ENCODE results near the gene ZNF561. TPM values are rescaled to one million over a fixed set of nuclear protein-coding genes. Genes with fewer than 3 reads are reported as not detected.
"Not testable (repeated sequence)": the region's sequence is repeated elsewhere in the genome, so short reads cannot be mapped to it uniquely, and the experiment has no call there.

Gene ZNF561
- 10 to 100 TPM; 20.0 to 52.0 (median 26.3) TPM for total RNA-seq

DNA sequence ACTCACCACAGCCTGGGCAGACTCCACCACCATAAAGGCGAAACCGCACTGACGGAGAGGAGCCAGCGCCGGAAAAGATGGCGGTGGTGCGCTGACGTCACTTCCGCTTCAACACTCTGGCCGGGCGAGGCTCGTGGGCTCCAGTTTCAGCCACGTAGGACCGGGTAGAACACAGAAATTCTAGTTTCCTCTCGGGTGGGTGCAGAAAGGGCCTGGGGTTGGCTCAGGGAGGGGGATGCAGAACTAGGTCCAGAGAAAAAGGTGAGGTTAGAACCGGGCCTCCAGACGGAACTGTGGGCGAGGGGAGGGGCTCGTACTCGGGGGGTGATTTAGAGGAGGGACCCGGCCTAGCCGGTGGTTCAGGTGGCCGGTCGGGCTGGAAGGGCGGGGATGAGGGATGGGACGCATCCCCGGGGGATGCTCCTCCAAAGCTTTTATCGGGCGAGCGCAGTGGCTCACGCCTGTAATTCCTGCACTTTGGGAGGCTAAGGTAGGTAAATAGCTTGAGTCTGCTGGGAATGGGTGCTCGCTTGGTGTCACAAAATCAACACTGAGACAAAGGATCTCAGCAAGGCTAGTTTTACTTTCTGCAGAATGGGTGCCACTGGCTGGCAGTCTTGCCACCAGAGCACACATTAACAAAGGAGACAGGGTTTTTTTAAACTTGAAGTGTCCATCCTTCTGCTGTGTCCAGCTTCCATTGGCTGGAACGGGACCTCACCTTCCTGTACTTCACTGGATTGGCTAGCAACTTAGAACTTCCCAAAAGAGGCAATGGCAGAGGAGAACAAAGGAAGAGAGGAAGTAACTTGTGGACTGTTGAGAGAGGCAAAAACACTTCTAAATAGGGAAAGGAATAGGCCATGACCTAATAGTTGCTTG, at the start of gene ZNF561:
ZNF561 (minus strand) TSS at position 77 of the 882 bp plus-strand sequence. CDS start 1,776 bp downstream, outside the sequence.
- Histone ChIP-seq H3K4me3 (peak within 1 kb of the TSS; percentile 57 to 94 (median 68)), H3K36me3 (peaks cover 0 to 30% (median 0%) of the 10 kb centered on the region in 3 donors), H3K27ac (peak within 1 kb of the TSS; percentile 85 to 90 (median 87)), H3K9me3 (no peaks in the 10 kb centered on the region), H3K27me3 (no peaks in the 10 kb centered on the region), H3K4me1 (peaks cover 0 to 14% (median 2%) of the 10 kb centered on the region in 4 donors)
- DNase-seq: peak; percentile 80 to 95 (median 92)
- TF ChIP-seq, protein P1, sequence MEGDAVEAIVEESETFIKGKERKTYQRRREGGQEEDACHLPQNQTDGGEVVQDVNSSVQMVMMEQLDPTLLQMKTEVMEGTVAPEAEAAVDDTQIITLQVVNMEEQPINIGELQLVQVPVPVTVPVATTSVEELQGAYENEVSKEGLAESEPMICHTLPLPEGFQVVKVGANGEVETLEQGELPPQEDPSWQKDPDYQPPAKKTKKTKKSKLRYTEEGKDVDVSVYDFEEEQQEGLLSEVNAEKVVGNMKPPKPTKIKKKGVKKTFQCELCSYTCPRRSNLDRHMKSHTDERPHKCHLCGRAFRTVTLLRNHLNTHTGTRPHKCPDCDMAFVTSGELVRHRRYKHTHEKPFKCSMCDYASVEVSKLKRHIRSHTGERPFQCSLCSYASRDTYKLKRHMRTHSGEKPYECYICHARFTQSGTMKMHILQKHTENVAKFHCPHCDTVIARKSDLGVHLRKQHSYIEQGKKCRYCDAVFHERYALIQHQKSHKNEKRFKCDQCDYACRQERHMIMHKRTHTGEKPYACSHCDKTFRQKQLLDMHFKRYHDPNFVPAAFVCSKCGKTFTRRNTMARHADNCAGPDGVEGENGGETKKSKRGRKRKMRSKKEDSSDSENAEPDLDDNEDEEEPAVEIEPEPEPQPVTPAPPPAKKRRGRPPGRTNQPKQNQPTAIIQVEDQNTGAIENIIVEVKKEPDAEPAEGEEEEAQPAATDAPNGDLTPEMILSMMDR (IDR thresholded peaks at IDR 0.05): peak in 1 of 6 experiments; percentile 14
- TF ChIP-seq POLR2A (IDR thresholded peaks at IDR 0.05): peak; percentile 18 to 19

DNA sequence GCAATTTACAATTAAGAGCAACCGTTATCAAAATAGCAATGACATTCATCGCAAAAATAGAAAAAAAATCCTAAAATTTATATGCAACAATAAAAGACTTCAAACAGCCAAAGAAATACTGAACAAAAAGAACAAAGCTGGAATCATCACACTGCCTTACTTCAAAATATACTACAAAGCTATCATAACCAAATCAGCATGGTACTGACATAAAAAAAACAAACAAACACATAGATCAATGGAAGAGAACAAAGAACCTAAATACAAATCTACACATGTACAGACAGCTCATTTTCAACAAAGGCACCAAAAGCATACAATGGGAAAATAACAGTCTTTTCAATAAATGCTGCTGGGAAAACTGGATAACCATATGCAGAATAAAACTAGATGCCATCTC, 47.5 kb upstream of the ZNF561 start:
- Histone ChIP-seq H3K9me3 (peaks cover 0 to 29% (median 0%) of the 10 kb centered on the region in 4 donors), H3K36me3 (peaks cover 0 to 47% (median 0%) of the 10 kb centered on the region in 3 donors), H3K4me3 (no peak overlapping the region), H3K27me3 (no peaks in the 10 kb centered on the region), H3K4me1 (no peaks in the 10 kb centered on the region), H3K27ac (no peak overlapping the region)
- TF ChIP-seq, protein P1 (IDR thresholded peaks at IDR 0.05): no peak
- no peak for TF ChIP-seq POLR2A (IDR thresholded peaks at IDR 0.05)
- no peak for DNase-seq

DNA sequence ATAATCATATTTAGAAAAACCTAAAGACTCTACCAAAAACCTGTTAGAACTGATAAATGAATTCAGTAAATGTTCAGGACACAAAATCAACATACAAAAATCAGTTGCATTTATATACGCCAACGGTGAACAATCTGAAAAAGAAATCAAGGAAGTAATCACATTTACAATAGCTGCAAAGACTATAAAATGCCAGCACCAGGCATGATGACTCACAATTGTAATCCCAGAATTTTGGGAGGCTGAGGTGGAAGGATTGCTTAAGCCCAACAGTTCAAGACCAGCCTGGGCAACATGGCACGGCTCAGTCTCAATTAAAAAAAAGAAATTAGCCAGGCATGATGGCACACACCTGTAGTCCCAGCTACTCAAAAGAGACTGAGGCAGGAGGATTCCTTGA, 46.9 kb upstream of the ZNF561 start:
- H3K36me3 ChIP-seq: peaks cover 0 to 41% (median 0%) of the 10 kb centered on the region in 3 donors
- H3K27me3 ChIP-seq: no peaks in the 10 kb centered on the region
- no peaks in the 10 kb centered on the region for H3K4me1 ChIP-seq
- DNase-seq: no peak
- no peak overlapping the region for H3K4me3 ChIP-seq
- H3K27ac ChIP-seq: no peak overlapping the region
- H3K9me3 ChIP-seq: peaks cover 0 to 23% (median 0%) of the 10 kb centered on the region in 4 donors
- TF ChIP-seq, protein P1 (IDR thresholded peaks at IDR 0.05): no peak
- TF ChIP-seq POLR2A (IDR thresholded peaks at IDR 0.05): no peak

DNA sequence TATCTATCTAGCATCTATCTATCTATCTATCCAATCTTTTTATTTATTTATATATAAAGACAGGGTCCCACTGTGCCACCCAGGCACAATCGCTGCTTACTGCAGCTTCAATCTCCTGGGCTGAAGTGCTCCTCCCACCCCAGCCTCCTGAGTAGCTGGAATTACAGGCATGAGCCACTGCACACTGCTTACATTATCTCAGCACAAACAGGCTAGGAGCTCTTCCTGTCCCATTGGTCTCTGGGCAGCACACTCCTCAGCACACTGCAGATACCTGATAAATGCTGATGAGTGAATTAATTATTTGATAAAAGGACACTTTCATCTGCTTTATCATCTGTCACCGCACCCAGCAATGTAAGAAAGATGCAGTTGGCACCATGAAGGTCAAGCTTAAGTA, 37.7 kb upstream of the ZNF561 start:
- H3K27me3 ChIP-seq: no peaks in the 10 kb centered on the region
- no peaks in the 10 kb centered on the region for H3K4me1 ChIP-seq
- H3K4me3 ChIP-seq: no peak overlapping the region
- H3K27ac ChIP-seq: no peak overlapping the region
- no peak for TF ChIP-seq POLR2A (IDR thresholded peaks at IDR 0.05)
- TF ChIP-seq, protein P1 (IDR thresholded peaks at IDR 0.05): no peak
- H3K36me3 ChIP-seq: peaks cover 0 to 65% (median 0%) of the 10 kb centered on the region in 3 donors
- DNase-seq: no peak
- H3K9me3 ChIP-seq: peaks cover 0 to 12% (median 3%) of the 10 kb centered on the region in 4 donors

DNA sequence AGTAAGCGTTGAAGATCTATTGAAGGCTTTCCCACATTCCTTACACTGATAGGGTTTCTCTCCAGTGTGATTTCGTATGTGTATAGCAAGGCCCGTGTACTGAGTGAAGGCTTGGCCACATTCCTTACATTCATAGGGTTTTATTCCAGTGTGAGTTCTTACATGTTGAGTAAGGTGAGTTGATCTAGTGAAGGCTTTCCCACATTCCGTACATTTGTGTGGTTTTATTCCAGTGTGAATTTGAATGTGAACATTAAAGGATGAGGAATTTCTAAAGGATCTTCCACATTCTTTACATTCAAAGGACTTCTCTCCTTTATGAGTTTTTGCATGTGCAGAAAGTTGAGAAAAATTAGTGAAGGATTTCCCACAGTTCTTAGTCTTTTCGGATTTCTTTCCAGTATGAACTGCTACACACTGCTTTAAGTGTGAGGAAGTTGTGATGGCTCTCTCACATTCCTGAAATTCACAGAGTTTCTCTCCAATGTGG, 32.1 kb upstream of the ZNF561 start:
- H3K27ac ChIP-seq, H3K4me3 ChIP-seq, H3K27me3 ChIP-seq, H3K4me1 ChIP-seq, DNase-seq: not testable (repeated sequence)
- Histone ChIP-seq H3K9me3 (peaks cover 0 to 41% (median 8%) of the 10 kb centered on the region in 4 donors), H3K36me3 (peaks cover 0 to 82% (median 0%) of the 10 kb centered on the region in 3 donors)

DNA sequence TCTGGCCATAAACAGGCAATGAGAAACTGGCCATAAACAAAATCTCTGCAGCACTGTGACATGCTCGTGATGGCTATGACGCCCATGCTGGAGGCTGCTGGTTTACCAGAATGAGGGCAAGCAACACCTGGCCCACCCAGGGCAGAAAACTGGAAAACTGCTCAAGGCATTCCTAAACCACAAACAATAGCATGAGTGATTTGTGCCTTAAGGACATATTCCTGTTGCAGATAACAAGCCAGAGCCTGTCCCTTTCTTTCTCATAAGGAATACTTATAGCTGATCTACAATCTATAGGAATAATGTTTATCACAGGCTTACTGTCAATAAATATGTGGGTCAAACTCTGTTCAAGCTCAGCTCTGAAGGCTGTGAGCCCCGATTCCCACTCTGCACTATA, 30.4 kb upstream of the ZNF561 start:
- not testable (repeated sequence) for H3K4me1 ChIP-seq, H3K27ac ChIP-seq, DNase-seq, H3K27me3 ChIP-seq, H3K4me3 ChIP-seq
- H3K9me3 ChIP-seq: peaks cover 0 to 41% (median 8%) of the 10 kb centered on the region in 4 donors
- peaks cover 0 to 65% (median 0%) of the 10 kb centered on the region in 3 donors for H3K36me3 ChIP-seq
